ENCODE results near the gene CEACAM3.

DNA sequence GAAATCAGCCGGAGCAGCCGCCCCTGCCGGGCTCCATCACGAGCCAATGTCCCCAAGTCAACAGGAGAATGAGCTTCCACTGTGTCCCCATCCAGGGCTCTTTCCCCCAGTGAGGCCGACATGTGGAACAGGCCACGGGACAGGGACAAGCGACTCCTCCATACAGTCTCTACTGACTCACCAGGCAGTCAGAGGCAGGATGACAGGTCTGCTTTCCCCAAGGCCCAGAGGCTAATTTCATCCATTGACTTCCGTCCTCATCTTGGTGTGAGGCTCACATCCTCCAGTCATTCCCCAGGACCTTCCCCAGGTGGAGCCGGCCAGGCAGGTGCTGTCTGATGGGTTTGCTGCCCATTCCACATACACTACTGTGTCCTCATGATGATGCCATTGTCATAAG, 37.5 kb upstream of the CEACAM3 start:
- no peak for TF ChIP-seq POLR2A (IDR thresholded peaks at IDR 0.05; ENCODE audit: low read depth, low read length)
- TF ChIP-seq TAF1 (IDR thresholded peaks at IDR 0.05; ENCODE audit: low read depth, low read length): no peak
- no peak for TF ChIP-seq POLR2AphosphoS5 (IDR thresholded peaks at IDR 0.05; ENCODE audit: low read depth, low read length)
- TF ChIP-seq PAX5 (IDR thresholded peaks at IDR 0.05; ENCODE audit: insufficient read depth, low read length, severe bottlenecking): no peak
- TF ChIP-seq SPI1 (IDR thresholded peaks at IDR 0.05; ENCODE audit: low read depth, low read length): no peak
- no peak for TF ChIP-seq POU2F2 (IDR thresholded peaks at IDR 0.05; ENCODE audit: low read depth, low read length)
